Measurements from ENCODE around the gene MOSPD3. TPM values are rescaled to one million over a fixed set of nuclear protein-coding genes. Genes with fewer than 3 reads are reported as not detected.

Gene MOSPD3
- total and polyA plus RNA-seq, 2 of the 13 experiments (the other 11 are each of a cell fraction or from before 2014, with no cell fraction given): 7.6 to 8.8 TPM

GRCh38 chr7:100568176-100568895, 44.0 kb upstream of the MOSPD3 start (continued):
- TF ChIP-seq CBFB (CRISPR knock-in tag; IDR thresholded peaks at IDR 0.05) (peak; percentile 83; the same call in 1 of the 2 replicates), ZNF256 (CRISPR knock-in tag; conservative IDR thresholded peaks at IDR 0.05) (0 out of 2 replicates have a peak, but pooled peaks have one; percentile 57), HNRNPH1 (optimal IDR thresholded peaks at IDR 0.05; ENCODE audit: low read depth, low read length) (peak; percentile 31), FOXK2 (IDR thresholded peaks at IDR 0.05) (peak; percentile 78), ZNF703 (CRISPR knock-in tag; IDR thresholded peaks at IDR 0.05; ENCODE audit: borderline replicate concordance) (peak; percentile 86; the same call in 1 of the 2 replicates), ZNF775 (CRISPR knock-in tag; IDR thresholded peaks at IDR 0.05; ENCODE audit: borderline replicate concordance) (no peak), MXD1 (CRISPR knock-in tag; IDR thresholded peaks at IDR 0.05) (peak; percentile 85), ZNF3 (CRISPR knock-in tag; IDR thresholded peaks at IDR 0.05) (no peak), ZNF557 (CRISPR knock-in tag; IDR thresholded peaks at IDR 0.05) (peak; percentile 40; the same call in 1 of the 2 replicates), ETV6 (CRISPR knock-in tag; conservative IDR thresholded peaks at IDR 0.05) (no peak; the same call in 1 of the 2 replicates), ZBTB4 (CRISPR knock-in tag; IDR thresholded peaks at IDR 0.05; ENCODE audit: borderline replicate concordance) (no peak), FOXJ3 (CRISPR knock-in tag; IDR thresholded peaks at IDR 0.05; ENCODE audit: borderline replicate concordance) (peak; percentile 69), ATF1 (CRISPR knock-in tag; IDR thresholded peaks at IDR 0.05) (no peak), SMC3 (IDR thresholded peaks at IDR 0.05; ENCODE audit: low read length) (no peak), MXD3 (CRISPR knock-in tag; IDR thresholded peaks at IDR 0.05) (peak; percentile 71), MXI1 (IDR thresholded peaks at IDR 0.05; ENCODE audit: borderline replicate concordance, low read depth, low read length) (peak; percentile 99), HMGXB4 (CRISPR knock-in tag; IDR thresholded peaks at IDR 0.05; ENCODE audit: borderline replicate concordance in 1 of 2, low read depth in 1 of 2) (peak in 1 of 2 experiments; percentile 42; a peak in 1 of 4 replicates), FUBP1 (CRISPR knock-in tag; IDR thresholded peaks at IDR 0.05; ENCODE audit: borderline replicate concordance) (peak; percentile 87; the same call in 1 of the 2 replicates), PTBP1 (IDR thresholded peaks at IDR 0.05; ENCODE audit: low read depth, low read length, poor library complexity, severe bottlenecking) (no peak), SNAI1 (CRISPR knock-in tag; IDR thresholded peaks at IDR 0.05; ENCODE audit: borderline replicate concordance) (peak; percentile 61), REPIN1 (CRISPR knock-in tag; IDR thresholded peaks at IDR 0.05; ENCODE audit: borderline replicate concordance, low read depth) (peak; percentile 84; the same call in 1 of the 2 replicates), ZNF12 (CRISPR knock-in tag; IDR thresholded peaks at IDR 0.05) (no peak)
